ENCODE results near the gene E2F6.

E2F6 gene

DNA sequence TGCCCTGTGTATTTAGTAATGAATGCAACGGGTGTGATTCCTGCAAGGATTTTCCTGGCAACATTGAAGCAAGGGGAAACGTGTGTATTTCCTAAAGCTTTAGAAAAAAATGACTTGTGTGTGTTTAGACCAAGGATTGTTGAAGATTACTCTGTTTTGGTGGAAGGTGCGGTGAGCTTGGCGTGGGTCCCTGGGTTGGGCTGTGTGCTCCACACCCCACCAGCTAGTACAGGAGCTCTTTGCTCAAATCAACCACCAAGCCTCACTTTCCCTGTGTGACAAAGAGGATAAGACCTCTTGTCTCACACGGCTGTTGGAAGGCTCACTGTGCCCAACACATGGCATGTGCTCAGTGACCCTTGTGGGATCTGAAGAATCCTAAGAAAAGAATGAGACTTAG is 46.5 kb upstream of the E2F6 start:
- TF ChIP-seq TEAD4 (IDR thresholded peaks at IDR 0.05), result no peak
- no peak for TF ChIP-seq YY1 (IDR thresholded peaks at IDR 0.05; ENCODE audit: low read depth)
- TF ChIP-seq USF1 (IDR thresholded peaks at IDR 0.05), result no peak
- no peak for TF ChIP-seq CREB1 (IDR thresholded peaks at IDR 0.05; ENCODE audit: low read depth)
- no peak for TF ChIP-seq MAX (IDR thresholded peaks at IDR 0.05)
- TF ChIP-seq RAD21 (IDR thresholded peaks at IDR 0.05; ENCODE audit: low read depth), result no peak
- TF ChIP-seq EGR1 (IDR thresholded peaks at IDR 0.05), result no peak
- no peak for TF ChIP-seq NFIC (IDR thresholded peaks at IDR 0.05)
- TF ChIP-seq, protein P1, sequence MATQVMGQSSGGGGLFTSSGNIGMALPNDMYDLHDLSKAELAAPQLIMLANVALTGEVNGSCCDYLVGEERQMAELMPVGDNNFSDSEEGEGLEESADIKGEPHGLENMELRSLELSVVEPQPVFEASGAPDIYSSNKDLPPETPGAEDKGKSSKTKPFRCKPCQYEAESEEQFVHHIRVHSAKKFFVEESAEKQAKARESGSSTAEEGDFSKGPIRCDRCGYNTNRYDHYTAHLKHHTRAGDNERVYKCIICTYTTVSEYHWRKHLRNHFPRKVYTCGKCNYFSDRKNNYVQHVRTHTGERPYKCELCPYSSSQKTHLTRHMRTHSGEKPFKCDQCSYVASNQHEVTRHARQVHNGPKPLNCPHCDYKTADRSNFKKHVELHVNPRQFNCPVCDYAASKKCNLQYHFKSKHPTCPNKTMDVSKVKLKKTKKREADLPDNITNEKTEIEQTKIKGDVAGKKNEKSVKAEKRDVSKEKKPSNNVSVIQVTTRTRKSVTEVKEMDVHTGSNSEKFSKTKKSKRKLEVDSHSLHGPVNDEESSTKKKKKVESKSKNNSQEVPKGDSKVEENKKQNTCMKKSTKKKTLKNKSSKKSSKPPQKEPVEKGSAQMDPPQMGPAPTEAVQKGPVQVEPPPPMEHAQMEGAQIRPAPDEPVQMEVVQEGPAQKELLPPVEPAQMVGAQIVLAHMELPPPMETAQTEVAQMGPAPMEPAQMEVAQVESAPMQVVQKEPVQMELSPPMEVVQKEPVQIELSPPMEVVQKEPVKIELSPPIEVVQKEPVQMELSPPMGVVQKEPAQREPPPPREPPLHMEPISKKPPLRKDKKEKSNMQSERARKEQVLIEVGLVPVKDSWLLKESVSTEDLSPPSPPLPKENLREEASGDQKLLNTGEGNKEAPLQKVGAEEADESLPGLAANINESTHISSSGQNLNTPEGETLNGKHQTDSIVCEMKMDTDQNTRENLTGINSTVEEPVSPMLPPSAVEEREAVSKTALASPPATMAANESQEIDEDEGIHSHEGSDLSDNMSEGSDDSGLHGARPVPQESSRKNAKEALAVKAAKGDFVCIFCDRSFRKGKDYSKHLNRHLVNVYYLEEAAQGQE (IDR thresholded peaks at IDR 0.05; ENCODE audit: low read depth), result no peak
- no peak for TF ChIP-seq ZBTB7A (IDR thresholded peaks at IDR 0.05; ENCODE audit: low read depth)

DNA sequence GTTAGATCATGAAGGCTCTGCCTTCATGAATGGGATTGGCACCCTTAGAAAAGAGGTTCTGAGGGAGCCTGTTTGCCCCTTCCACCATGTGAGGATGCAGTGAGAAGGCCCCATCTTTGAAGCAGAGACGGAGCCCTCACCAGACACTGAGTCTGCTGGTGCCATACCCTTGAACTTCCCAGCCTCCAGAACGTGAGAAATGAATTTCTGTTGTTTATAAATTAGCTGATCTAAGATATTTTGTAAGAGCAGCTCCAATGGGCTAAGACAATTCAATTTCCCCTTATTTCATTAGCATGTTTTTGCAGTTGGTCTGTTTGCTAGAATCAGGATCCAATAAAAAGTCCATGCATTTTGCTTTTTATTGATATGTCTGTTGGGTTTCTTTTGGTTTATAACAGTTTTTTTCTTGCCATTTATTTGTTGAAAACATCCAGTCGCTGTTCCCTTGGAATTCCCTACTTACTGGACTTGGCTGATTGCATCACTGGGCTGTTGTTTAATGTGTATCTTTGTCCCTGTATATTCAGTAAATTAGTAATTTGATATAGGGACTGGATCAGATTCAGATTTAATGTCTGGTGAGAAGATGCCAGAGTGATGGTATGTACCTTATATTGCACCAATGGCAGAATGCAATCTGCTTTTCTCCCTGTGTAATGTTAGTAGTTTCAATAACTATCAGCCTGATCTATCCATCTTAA is 43.8 kb upstream of the E2F6 start:
- TF ChIP-seq FOXM1 (IDR thresholded peaks at IDR 0.05; ENCODE audit: borderline replicate concordance, low read depth) (no peak), CEBPB (IDR thresholded peaks at IDR 0.05) (no peak), RAD21 (IDR thresholded peaks at IDR 0.05; ENCODE audit: low read depth) (no peak), USF1 (IDR thresholded peaks at IDR 0.05) (no peak), MAX (IDR thresholded peaks at IDR 0.05) (no peak), CREB1 (IDR thresholded peaks at IDR 0.05; ENCODE audit: low read depth) (no peak), EGR1 (IDR thresholded peaks at IDR 0.05) (no peak), TCF12 (IDR thresholded peaks at IDR 0.05; ENCODE audit: low read depth) (no peak), TAF1 (IDR thresholded peaks at IDR 0.05; ENCODE audit: low read depth) (no peak), TEAD4 (IDR thresholded peaks at IDR 0.05) (no peak), EP300 (IDR thresholded peaks at IDR 0.05; ENCODE audit: borderline replicate concordance) (no peak), ZBTB7A (IDR thresholded peaks at IDR 0.05; ENCODE audit: low read depth) (no peak), YY1 (IDR thresholded peaks at IDR 0.05; ENCODE audit: low read depth) (no peak), NFIC (IDR thresholded peaks at IDR 0.05) (no peak)
- TF ChIP-seq, protein P1 (IDR thresholded peaks at IDR 0.05; ENCODE audit: low read depth), result no peak

GRCh38 chr2:11508279-11508678 is 42.3 kb upstream of the E2F6 start:
- no peak for TF ChIP-seq FOXM1 (IDR thresholded peaks at IDR 0.05; ENCODE audit: borderline replicate concordance, low read depth)
- TF ChIP-seq, protein P1 (IDR thresholded peaks at IDR 0.05; ENCODE audit: low read depth), result no peak
- no peak for TF ChIP-seq EGR1 (IDR thresholded peaks at IDR 0.05)
- no peak for TF ChIP-seq TCF12 (IDR thresholded peaks at IDR 0.05; ENCODE audit: low read depth)
- TF ChIP-seq TEAD4 (IDR thresholded peaks at IDR 0.05), result no peak

GRCh38 chr2:11507517-11507916 is 41.6 kb upstream of the E2F6 start:
- no peak for TF ChIP-seq TAF1 (IDR thresholded peaks at IDR 0.05; ENCODE audit: low read depth)
- no peak for TF ChIP-seq EP300 (IDR thresholded peaks at IDR 0.05; ENCODE audit: borderline replicate concordance)
- no peak for TF ChIP-seq YY1 (IDR thresholded peaks at IDR 0.05; ENCODE audit: low read depth)
- TF ChIP-seq NFIC (IDR thresholded peaks at IDR 0.05), result no peak
- no peak for TF ChIP-seq CEBPB (IDR thresholded peaks at IDR 0.05)
- no peak for TF ChIP-seq TCF12 (IDR thresholded peaks at IDR 0.05; ENCODE audit: low read depth)

DNA sequence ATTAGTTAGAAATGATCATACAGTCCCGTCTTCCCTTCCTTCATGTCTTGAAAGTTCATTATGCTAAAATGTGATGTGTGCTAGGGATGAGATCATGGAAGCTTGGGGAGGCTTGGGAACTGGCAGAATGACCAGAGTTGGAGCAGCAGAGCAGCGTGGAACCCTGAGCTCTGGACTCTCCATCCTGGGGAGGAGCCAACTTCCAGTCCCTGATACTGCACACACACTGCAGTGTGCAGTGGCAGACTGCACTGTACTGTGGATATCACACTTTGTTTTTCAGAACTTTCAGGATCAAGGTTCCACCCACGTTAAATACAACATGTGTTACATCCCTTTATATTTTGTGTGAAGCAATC is 40.6 kb upstream of the E2F6 start:
- no peak for TF ChIP-seq TCF12 (IDR thresholded peaks at IDR 0.05; ENCODE audit: low read depth)

Measured in Ishikawa (cell line).